ENCODE data around the gene TMEM50B.

DNA sequence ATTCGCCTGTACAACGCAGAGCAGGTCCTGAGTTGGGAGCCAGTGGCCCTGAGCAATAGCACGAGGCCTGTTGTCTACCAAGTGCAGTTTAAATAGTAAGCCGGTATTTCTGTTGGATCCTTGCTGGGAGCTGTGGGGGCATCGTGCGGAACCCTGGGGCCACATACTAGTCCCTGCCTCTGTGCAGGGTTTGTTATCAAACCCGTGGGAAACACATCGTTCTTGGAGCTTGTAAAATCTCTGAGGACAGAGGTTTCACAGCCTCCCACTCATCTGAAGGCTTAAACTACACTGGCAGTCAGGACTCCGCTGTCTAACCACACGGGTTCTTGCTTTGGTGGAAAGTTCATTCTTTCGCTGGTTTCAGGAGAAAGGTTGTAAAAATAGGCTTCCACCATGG lies 64.8 kb downstream of the TMEM50B start:
- TF ChIP-seq, protein P1, sequence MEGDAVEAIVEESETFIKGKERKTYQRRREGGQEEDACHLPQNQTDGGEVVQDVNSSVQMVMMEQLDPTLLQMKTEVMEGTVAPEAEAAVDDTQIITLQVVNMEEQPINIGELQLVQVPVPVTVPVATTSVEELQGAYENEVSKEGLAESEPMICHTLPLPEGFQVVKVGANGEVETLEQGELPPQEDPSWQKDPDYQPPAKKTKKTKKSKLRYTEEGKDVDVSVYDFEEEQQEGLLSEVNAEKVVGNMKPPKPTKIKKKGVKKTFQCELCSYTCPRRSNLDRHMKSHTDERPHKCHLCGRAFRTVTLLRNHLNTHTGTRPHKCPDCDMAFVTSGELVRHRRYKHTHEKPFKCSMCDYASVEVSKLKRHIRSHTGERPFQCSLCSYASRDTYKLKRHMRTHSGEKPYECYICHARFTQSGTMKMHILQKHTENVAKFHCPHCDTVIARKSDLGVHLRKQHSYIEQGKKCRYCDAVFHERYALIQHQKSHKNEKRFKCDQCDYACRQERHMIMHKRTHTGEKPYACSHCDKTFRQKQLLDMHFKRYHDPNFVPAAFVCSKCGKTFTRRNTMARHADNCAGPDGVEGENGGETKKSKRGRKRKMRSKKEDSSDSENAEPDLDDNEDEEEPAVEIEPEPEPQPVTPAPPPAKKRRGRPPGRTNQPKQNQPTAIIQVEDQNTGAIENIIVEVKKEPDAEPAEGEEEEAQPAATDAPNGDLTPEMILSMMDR (IDR thresholded peaks at IDR 0.05): no peak
- no peak for TF ChIP-seq POLR2A (IDR thresholded peaks at IDR 0.05)
